SKM-1 treated with dmso at 0.1 percent for 144 hours (cell line): Measurements from ENCODE around the gene TMEM209.
"Not testable (repeated sequence)": the region's sequence is repeated elsewhere in the genome, so short reads cannot be mapped to it uniquely, and the experiment has no call there.

Experiments
- DNase-seq: peaks from one replicate; lab custom pipeline; 2025; ENCODE audit not compliant: unreplicated experiment; lab: John Stamatoyannopoulos, UW

The TMEM209 gene

DNA sequence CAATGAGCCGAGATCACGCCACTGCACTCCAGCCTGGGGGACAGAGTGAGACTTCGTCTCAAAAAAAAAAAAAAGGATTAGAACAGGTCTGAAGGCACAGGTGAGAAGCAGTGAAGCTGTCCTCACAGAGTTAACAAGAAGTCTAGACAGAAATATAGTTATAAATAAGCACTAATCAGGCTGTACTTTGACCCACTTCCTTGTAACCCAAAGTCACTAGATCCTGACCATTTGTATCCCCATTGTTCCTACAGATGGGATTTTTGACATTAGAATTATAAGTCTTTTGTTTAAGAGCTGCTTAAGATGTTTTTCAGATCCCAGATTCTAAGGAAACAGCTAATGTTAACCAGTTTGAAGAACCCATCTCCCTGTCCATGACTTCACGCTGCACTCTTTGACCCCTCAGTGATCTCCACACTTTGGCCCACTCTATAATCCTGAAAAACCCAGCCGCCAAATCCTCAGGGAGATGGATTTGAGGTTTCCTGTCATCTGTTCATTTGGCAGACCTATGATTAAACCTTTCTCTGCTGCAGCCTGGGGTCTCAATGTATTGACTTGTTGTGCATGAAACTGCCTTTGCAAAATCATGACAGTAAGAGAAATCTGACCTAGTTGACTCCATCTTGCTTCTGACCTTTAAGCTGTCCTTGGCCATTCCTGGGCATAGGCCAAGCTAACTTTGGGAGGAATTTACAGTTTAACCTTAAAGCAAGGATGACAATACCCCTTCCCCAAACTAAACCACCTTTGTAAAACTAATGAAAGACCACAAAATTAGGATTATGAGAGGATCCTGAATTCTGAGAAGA, 13.8 kb upstream of the TMEM209 start:
- no peak for DNase-seq

DNA sequence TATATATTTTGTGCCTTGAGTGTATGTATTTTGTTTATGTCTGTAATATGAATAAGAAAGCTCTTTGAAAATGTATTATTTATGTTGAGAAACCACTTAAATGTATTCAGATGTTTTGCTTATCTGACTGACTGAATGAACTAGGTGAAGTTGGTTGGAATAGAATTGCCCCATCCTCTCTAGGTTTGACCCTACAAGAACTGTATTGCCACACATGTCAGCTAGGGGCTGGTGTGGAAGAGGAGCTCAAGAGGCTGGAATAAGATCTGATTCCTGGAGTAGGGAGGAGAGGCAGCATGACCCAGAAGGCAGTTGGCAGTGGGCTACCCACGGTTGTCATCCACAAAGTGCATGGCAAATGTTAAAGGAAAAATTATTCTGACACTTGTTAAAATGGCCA, 11.5 kb upstream of the TMEM209 start:
- DNase-seq, result no peak

DNA sequence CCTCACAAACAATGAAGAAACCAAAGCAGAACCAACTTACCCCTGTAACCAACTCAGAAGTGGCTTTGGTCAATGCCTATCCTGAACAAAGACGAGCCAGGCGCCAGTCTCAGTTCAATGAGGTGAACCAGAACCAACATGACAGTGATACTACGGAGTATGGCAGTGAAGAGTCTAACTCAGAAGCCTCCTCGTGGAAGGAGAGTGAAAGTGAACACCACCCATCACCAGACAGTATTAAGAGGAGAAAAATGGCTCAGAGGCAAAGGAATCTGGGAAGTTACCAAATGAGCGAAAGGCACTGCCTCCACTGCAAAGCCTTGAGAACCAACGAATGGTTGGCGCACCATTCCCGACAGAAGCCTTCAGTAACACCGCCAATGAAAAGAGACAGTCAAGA, 10.8 kb upstream of the TMEM209 start:
- DNase-seq, result no peak

DNA sequence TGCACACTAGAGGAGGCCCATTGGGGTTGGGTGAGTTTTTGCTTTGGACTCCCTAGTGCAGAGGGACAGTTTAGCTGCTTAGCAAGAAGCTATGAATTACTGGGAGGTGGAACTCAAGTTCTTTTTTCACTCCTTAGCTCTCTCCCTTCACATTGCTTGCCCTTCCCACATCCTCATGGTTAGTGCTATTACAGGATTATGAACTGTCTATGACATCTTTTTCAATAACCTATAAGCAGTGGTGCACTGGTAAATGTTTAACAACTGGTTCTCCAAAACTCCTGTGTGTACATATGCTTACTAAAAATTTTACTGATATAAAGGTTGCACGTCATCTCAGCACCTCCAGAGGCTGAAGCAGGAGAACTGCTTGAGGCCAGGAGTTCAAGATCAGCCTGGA, 8.6 kb upstream of the TMEM209 start:
- no peak for DNase-seq

DNA sequence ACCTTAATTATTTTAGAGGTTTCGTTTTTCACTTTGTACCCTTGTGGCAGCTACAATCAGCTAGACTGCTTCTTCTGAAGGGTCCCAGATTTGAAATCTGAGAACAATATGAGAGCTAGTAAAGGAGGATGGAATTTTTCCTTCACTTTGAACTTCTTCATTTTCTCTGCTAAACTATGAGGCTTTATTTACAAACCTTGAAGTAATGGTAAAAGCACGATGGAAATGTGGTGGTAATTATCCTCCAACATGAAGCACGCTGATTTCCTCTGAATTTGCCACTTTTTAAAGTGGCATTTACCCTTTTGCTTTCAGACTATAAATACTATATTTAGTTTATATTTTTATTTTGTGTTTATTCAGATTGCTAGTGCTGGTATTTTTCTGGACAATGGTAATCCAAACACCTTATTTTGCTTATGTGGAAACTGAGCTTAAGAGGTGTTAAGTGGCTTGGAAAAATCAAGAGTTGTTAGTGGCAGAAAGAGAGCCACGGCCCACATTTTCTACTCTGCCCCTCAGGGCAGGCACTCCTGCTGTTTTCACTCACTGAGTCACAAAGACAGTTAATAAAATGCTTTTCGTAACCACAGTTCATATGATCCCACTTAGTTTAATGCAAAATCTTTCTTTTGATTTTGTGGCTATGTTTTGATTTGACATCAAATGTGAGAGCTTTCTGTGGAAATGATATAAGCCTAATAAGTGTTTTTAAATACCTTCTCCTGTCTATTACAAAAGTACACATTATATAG, 5.2 kb upstream of the TMEM209 start:
- DNase-seq, result no peak

DNA sequence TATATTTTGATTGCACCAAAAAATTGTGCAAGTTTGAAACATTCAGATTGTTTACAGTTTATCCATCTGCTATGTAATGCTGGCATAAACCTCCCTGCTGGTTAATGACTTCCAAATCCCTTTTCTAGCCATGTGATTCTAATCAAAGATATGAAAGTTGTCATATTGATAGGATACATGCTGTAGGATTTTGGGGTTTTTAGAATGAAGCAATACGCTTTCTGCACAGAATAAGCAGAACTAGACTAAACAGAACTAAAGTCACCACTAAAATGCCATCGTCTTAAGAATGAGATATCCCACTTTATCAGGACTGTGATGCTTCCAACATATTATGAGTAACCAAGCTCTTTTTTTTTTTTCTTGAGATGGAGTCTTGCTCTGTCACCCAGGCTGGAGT, 3.3 kb upstream of the TMEM209 start:
- DNase-seq, result no peak

DNA sequence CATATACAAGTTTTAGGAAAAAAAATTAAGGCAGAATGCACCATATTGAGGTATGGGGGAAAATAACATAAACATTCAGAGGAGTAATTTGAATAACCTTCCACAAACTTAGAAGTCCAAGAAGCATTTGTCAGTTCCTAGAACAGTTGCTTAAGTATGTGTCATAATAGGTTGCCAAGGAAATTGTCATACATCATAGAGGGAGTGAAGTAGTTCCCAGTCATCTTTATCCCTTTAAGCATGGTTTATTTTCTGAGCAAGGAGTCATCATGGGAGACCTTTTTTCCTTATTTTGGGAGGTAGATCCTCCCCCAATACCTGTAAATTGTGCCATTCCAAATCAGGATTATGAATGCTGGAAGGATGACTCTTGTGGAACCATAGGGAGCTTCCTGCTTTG, 2.4 kb upstream of the TMEM209 start, which contains the start of gene SSMEM1:
TSS of gene SSMEM1 (plus strand) at position 219 of the 400 bp plus-strand sequence. CDS start at position 270, 51 bp downstream.
- DNase-seq, result peak; percentile 11

DNA sequence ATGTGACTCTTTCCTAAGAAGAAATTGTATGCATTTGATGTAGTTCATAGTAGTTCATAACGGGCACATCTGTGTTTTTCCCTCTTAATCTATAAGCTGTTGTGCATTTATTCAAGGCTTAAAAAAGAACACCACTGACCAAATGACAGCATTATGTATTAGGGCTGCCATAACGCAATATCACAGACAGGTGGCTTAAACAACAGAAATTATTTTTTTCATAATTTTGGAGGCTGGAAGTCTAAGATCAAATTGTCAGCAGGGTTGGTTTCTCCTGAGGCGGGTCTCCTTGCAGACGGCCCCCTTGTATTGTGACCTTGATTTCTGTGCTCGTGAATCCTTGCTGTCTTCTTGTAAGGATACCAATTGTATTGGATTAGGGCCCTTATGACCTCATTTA, 1.8 kb upstream of the TMEM209 start:
- no peak for DNase-seq

DNA sequence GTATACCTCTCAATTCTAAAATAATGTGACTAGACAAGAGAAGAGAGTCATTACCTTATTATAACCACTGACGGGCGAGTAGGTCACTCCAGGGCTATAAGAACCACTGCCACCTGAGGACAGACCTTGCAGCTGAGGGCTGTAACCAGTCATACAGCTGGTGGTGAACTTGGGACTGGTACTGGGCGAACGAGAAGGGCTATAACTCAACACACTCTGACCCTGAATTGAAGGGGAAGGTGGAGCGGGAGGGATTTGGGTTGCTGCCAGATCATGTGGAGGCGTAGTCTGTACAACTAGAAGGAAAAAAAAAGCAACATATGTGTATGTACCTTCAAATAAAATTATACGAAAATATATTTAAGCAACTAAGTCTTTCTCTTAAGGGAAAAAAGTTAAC, 3.4 kb downstream of the TMEM209 start:
- no peak for DNase-seq

DNA sequence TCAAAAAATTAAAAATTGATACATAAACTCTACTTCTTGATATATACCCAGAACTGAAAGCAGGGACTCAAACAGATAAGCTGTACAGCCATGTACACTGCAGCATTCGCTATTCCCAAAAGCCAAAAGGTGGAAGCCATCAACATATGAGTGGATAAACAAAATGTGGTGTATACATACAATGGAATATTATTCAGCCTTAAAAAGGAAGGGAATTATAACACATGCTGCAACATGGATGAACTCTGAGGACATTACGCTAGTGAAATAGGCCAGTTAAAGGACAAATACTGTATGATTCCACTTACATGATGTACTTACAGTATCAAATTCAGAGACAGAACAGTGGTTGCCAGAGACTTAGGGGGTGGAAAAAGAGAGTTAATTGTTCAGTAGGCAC, 8.1 kb downstream of the TMEM209 start:
- no peak for DNase-seq

DNA sequence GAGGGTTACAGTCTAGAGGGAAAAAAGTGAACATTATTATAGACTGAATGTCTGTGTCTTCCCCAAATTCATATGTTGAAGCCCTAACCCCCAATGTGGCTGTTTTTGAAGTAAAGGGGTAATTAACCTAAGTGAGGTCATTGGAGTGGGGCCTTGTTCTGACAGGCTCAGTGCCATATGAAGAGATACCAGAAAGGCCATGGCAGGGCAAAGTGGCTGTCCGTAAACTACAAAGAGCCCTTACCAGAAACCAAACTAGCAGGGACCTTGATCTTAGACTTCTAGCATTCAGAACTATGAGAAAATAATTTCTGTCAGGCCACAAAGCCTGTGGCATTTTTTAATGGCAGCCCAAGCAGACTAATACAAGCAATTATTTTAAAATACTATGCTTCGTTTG, 8.7 kb downstream of the TMEM209 start:
- no peak for DNase-seq

DNA sequence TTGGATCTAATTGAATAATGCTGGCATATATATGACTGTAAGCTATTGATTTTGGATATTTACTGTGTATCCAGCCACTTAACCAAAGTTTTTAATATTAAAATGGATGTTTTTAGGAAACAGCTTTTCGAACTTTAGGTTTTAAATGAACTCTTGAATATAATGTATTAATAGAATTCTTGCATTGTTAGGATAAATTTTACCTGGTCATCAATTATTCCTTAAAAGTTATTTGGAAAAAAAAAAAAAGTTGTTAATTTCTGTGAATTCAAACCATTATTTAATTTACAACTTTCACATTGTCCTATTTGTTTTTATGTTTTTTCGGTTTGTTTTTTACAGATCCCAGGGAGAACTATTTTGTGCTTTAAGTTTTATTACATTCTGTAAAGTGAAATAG, 9.8 kb downstream of the TMEM209 start:
- no peak for DNase-seq

DNA sequence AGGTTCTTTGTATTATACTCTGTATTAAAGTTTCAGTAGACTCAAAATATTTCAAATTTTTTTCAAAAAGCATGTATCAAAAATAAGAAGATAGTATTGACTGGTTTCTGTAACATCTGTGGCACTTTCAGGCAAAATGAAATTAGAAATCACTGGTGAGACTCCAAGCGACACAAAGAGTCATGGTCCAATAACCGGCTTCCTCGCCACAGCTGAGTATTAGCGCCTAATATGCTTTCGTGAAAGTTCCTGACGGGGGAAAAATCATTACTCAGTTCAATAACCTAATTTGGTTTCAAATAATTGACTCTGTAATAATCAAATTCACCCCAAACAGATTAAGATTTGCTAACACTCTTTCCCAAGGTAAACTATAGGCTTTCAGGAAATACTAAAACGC, 13.4 kb downstream of the TMEM209 start:
- DNase-seq, result no peak

DNA sequence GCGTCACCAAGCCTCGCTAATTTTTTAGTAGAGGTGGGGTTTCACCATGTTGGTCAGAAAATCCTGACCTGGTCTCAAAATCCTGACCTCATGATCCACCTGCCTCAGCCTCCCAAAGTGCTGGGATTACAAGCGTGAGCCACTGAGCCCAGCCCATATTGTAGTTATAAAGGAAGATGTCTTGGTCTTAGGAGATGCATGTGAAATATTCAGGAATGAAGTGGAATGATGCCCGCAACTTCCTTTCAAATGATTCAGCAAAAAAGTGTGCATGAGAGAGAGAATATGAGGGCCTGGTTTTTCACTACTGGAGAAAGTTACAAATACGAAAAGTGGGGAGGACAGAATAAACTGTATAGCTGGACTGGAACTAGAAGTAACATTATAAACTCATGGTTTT, 15.9 kb downstream of the TMEM209 start:
- DNase-seq, result no peak

DNA sequence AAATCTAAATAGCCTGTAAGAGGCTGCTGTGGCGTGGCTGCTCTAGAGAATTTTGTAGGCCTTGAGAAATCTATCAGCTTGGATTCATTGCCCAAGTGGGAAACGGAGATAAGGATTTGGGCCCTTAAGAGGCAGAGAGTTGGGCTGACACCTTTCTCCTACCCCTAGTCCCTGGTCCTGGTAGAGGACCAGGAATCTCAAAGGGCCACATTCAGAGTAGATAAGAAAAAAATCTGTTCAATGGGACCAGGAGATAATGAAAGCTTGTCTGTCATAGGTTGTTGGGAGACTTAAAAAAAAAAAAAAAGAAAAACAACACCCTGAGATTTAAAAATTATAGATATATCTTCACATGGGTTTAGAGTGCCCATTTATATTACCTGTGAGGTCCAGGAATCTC, 17.8 kb downstream of the TMEM209 start:
- no peak for DNase-seq

DNA sequence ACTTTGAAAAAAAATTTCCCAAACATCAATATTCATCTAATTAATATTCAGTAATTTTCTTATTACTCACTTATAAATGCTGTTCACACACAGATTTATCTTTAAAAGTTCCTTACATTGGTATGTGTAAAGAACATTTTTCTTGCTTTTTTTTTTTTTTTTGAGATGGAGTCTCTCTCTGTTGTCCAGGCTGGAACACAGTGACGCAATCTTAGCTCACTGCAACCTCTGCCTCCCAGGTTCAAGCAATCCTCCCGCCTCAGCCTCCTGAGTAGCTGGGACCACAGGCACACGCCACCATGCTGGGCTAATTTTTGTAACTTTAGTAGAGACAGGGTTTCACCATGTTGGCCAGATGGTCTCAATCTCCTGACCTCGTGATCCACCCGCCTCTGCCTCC, 20.9 kb downstream of the TMEM209 start:
- DNase-seq, result not testable (repeated sequence)

DNA sequence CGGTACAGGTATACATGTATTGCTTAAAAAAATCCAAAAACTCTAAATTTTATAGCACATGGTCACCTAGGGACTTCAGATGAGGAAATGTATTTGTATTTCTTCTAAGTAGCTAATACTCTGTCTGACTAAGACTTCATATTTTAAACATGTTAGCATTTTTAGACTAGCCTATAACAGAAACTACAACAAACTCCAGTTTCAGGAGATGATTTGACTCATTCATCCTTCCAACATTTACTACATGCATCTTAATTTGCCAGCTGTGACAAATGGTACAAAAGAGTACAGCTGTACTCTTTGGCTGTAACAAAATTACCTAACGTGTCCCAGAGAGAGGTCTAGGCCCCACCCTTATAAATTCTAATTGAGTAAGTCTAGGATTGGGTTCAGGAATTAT, 22.2 kb downstream of the TMEM209 start:
- no peak for DNase-seq

DNA sequence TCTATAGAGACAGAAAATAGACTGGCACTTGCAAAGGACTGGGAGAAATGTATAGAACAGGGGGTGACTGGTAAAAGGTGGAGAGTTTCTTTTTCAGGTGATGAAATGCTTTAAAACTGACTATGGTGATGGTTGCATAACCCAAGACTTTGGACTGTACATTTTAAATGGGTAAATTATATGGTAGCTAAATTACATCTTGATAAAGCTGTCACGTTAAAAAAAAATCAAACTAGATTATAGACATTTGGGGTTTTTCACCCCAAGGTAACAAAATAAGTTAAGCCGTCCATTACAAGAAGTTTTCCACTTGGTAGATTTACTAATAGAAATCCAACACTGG, 24.0 kb downstream of the TMEM209 start:
- no peak for DNase-seq

DNA sequence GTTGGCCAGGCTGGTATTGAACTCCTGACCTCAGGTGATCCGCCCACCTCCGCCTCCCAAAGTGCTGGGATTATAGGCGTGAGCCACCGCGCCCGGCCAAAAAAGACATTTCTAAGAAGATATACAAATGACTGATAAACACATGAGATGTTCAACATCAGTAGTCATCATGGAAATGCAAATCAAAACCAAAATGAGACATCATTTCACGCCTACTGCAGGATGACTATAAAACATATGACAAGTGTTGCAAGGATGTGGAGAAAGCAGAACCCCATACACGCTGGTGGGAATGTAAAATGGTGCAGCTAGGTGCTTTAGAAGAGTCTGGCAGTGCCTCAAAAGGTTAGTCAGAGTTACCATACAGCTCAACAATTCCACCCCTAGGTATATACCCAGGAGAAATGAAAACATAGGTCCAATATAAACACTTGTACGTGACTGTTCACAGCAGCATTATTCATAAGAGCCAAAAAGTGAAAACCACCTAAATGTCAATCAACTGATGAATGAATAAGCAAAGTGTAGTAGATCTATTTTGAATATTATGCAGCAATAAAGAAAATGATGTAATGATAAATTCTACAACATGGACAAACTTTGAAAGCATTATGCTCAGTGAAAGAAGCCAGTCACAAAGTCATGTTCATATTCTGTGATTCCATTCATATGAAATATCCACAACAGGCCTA, 24.5 kb downstream of the TMEM209 start:
- DNase-seq, result no peak

DNA sequence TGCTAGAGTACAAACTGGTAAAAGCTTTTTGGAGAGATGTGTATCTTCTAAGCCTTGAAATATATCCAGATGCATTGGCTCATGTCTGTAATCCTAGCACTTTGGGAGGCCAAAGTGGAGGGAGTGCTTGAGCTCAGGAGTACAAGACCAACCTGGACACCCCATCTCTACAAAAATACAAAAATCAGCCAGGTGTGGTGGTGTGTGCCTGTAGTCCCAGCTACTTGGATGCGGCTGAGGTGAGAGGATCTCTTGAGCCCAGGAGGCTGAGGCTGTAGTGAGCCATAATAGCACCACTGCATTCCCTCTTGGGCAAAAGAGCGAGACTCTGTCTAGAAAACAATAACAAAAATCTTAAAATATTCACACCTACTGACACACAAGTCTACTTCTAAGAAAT, 25.6 kb downstream of the TMEM209 start:
- no peak for DNase-seq

DNA sequence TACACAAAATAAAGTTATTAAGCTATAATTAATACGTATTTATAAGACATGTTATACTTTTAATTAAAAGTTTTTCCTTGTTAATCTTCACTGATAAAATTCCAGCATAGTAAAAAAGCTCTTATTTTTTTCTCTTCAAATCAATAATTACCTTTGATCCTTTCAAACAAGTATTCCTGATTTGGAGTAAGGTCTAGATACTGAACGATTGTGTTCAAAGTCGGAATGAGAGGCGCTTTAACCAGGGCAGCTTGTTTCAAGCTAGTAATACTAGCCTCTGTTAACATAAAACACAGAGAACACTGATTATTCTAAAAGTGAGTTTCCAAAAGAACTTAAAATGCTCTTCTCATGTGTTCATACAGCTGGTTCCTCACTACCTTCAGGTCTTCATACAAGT, 27.0 kb downstream of the TMEM209 start:
- no peak for DNase-seq
